HG02981 (cell line): ENCODE data around the gene RELA.
A peak's percentile ranks its signal among the peaks of the same experiment; 100 is the strongest.

Source experiments
- ATAC-seq: cut with Tn5 transposase; IDR thresholded peaks from one replicate; pipeline ENCODE4 v1.9.1; 2021; ENCODE audit warnings: mild to moderate bottlenecking, moderate library complexity; ENCODE audit not compliant: unreplicated experiment

The RELA gene

DNA sequence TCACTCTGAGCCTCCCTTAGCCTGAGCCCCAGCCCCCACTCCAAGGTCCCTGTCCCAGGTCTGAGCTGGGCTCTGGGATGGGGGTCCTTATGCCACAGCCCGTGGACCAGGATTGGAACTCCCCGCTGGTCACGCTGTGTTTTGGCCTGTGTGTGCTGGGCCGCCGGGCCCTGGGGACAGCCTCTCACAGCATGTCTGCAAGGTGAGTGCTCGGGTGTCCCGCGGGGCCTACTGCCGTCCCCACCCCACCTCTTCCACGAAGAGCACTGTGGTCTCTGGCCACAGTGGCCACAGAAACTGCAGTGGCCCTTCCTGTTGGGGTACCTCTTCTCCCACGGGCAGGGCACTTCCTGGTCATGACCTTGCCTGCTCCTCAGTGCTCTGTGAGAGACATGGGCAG is 28.3 kb downstream of the RELA start:
- ATAC-seq, result no peak

DNA sequence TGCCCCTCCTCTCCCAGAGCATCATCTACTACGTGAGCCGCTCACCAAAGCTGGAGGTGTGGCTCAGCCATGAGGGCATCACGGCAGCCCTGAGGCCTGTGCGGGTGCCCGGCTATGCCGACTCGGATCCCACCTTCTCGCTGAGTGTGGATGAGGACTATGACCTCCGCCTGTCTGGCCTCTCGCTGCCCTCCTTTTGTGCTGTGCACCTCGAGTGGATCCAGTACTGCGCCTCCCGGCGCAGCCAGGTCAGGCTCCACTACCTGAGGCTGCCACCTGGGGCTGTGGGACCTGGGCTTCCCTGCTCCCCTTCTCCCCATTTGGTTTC is 28.6 kb downstream of the RELA start:
- ATAC-seq, result no peak

DNA sequence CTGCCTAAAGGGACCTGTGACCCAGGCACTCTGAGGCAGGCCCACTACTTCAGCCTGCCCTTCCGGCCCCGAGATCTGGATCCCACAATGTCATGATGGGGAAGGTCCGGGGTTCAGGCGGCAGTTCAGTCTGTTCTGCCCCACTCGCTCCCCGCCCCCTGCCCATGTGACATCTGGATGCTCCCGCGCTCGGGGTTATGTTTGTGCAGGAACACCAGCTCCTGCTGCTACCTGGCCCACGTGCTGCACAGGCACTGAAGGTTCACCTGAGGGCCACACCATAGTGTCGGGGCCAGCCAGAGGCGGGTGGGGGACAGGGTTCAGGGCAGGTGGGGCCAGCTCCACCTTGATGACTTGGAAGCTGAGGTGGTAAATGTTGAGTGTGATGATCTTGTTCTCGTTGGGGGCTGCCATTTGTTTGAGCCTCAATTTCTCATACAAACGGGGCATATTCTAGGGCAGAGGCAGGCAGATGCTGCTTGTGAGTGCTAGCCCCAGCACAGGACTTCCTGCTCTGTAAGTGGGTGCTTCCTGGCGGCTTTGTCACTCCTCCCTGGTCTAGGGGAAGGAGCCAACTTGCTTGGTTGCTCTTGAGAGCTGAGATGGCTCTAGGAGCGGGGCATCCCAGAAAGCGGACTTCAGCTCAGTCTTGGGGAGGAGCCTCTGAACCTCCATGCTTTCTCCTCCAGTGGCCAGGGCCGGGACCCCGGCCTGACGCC is 29.2 kb downstream of the RELA start:
- no peak for ATAC-seq

DNA sequence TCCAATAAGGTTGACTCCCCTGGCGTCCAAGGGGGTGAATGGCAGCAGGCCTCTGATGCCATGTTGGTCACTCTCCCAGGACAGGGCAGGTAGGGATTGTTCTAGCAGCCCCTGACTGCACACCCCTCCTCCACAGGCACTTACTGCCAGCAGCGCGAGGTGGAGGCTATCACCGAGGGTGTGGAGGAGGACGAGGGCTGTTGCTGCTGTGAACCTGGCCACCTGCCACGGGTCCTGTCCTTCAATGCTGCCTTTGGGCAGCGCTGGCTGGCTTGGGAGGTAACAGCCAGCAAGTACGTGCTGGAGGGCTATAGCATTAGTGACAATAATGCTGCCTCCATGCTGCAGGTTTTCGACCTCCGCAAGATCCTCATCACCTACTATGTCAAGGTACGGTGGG is 32.5 kb downstream of the RELA start:
- no peak for ATAC-seq

DNA sequence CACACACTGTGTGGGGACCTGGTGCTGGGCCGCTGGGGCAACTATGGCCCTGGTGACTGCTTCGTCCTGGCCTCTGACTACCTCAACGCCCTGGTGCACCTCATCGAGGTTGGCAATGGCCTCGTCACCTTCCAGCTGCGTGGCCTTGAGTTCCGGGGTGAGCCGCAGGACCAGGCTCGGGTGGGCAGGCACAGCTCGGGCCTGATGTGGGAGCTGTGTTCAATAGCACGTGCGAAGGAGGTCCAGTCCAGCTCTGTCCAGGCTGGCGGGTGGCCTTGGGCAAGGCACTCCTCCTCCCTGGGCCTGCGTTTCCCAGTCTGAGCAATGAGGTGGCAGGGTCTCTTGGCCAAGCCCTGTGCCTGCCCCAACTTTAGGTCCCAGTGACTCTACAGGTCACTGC is 33.1 kb downstream of the RELA start:
- ATAC-seq, result no peak

DNA sequence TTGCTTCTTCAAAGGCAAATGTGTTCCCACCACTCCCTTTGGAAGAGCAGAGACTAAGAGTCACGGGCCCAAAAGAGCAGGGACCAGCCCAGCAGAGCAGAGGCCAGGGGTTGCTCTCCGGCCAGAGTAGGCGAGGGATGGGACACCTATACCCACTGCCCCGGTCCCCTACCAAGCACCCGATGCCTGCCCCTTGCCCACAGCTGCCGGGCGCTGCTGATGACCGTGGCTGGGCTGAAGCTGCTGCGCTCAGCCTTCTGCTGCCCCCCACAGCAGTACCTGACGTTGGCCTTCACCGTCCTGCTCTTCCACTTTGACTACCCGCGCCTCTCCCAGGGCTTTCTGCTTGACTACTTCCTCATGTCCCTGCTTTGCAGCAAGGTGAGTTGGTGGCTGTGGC is 35.5 kb downstream of the RELA start:
- no peak for ATAC-seq

DNA sequence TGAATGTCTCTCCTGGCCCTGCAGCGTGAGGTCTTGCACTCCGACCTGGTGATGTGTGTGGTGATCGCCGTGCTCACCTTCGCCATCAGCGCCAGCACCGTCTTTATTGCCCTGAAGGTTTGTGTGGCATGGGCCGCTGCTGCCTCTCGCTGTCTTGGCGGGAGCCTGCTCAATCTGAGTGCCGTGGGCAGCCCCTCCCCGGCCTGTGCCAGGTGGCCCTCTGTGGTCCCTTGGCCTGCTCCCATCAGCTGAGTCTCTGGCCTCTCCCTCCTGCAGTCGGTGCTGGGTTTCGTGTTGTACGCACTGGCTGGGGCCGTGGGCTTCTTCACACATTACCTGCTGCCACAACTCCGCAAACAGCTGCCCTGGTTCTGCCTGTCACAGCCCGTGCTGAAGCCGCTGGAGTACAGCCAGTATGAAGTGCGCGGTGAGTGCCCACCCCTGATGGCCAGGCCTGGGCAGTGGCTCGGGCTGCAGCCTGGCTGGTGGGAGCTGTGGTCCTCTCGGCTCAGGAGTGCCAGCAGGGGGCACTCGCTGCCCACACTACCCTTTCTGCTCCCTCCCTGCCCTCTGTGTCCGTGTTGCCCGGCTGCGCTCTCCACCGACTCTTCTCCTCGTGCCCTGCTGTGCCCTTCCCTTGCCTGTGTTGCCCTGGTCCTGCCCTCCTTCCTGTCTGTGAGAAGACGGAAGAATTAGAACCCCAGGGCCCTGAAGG is 36.9 kb downstream of the RELA start:
- ATAC-seq, result no peak

DNA sequence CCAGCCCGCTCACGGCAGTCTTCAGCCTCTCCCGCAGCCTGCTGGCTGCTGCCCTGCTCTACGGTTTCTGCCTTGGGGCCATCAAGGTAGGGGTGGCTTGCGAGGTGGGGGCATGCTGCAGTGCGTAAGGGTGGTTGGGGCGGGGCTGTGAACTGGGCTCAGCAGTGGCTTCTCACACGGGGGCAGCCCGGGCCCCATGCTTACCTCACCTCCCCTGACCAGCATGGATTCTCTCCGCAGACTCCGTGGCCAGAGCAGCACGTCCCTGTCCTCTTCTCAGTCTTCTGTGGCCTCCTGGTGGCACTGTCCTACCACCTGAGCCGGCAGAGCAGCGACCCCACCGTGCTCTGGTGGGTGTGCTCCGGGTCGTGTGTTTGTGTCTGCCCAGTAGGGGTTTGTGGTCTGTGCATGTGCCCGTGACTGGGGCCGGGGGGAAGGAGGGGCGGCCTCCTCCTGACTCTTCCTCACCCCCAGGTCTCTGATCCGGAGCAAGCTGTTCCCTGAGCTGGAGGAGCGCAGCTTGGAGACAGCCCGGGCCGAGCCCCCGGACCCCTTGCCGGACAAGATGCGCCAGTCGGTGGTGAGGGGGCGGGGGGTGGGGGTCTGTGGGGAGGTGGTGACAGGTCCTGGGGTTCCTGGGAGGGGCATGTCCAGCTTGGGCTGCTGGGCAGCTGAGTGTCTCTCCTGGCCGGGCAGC is 37.6 kb downstream of the RELA start:
- ATAC-seq, result no peak

DNA sequence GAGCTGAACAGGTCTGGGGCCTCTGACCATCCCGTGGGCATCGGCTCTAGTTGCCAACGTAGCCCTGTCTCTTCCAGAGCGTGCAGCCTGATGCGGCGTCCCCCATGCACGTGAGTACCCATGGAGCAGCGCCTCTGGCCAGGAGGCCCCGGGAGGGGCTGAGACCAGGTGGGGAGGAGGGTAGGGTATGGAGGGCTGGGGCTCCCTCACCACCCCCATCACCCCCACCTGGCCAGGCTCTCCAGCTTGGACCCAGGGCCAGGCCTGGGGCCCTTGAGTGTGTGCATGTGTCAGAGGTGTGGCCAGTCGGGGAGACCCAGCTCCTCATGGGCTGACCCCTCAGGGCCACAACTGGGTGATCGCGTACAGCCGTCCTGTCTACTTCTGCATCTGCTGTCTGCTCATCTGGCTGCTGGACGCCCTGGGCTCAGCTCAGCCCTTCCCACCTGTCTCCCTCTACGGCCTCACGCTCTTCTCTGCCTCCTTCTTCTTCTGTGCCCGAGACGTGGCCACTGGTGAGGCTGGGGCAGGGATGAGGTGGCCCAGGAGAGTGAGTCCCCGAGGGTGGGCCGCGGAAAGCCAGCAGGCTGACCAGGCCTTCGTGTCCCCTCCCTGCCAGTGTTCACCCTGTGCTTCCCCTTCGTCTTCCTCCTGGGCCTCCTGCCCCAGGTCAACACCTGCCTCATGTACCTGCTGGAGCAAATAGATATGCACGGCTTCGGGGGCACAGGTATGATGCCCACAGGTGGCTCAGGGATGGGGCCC is 38.7 kb downstream of the RELA start:
- ATAC-seq, result no peak

DNA sequence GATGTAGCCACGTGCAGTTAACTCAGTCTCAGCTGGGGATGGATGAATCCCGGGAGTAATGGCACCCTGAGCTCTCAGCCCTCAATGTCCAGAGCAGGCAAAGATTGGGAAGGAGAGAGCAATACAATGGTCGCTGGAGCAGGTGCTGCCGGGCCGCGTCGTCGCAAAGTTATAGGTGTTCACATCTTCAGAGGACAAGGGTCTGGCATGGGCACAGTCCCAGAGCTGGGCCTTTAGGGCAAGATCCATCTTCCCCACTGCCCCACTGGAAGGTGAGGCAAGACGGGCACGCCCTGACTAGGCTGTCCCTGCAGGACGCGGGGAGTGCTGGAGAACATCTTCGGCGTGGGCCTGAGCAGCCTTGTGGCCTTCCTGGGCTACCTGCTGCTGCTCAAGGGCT is 39.5 kb downstream of the RELA start:
- no peak for ATAC-seq

DNA sequence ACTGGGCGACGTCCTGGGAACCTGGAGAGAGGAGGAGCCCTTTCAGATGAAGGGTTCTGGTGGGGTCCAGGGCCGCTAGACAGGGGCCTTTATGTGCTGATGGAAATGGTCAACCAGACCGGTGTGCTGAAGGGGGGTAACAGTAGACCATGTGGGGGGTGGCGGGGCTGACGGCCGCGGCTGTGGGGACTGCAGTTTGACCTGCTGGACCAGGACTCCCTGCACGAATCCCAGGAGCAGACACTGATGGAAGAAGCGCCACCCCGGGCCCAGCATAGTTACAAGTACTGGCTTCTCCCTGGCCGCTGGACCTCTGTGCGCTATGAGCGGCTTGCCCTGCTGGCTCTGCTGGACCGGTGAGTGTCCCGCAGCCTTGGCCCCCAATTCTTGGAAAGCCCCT is 40.7 kb downstream of the RELA start:
- ATAC-seq, result no peak

DNA sequence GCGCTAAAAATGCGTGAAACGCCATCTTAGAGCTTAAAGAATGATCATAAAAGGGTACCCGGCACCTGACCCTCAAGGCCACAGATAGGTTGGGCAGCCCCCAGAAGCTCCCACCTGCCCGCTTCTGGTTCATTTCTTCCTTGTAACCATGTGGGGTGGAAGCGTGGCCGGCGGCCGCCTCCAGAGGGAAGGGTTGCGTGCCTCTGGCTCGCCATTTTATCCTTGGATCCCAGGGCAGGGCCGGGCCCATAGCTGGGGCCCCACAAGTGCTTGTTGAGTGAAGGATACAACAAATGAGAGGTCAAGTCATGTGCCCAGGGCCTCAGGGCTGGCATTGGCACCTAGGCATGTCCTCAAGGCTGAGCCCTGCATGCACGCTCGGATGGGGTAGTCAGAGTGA is 41.3 kb downstream of the RELA start:
- no peak for ATAC-seq

DNA sequence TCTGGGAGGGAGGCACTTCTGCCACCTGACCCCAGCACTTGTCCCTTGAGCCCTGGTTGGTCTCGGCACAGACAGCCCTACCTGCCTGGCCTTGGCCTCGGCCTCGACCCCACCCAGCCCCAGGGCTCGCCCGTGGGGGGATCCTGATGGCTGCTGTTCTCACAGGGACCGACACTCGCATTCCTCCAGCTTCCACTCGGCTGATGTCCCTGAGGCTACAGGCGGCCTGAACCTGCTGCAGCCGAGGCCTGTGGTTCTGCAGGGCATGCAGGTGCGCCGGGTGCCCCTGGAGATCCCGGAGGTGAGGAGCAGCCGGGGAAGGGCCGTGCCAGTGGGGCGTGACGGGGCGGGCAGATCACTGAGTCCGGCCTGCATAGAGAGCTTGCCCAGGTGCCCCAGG is 42.0 kb downstream of the RELA start:
- no peak for ATAC-seq

DNA sequence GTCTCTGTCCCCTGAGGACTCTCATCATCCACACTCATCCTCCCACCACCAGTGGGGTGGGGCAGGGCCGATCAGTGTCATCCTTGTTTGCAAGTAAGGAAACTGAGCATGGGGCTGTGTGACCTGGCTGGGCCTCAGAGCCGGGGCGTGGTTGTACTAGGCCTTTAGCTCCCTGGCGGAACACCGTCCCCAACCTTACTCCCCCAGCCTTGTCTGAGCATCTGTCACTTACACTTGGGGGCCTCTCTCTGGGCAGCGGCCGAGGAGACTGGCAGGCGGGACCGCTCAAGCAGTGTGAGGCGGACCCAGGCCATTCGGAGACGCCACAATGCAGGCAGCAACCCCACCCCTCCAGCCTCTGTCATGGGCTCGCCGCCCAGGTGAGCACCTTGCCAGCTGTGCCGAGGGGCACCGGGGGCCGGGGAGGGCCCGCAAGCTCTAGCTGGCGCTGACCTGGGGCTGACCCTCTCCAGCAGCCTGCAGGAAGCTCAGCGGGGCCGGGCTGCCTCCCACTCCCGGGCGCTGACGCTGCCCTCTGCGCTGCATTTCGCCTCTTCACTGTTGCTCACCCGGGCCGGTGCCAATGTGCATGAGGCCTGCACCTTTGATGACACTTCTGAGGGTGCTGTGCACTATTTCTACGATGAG is 43.3 kb downstream of the RELA start:
- ATAC-seq, result no peak

DNA sequence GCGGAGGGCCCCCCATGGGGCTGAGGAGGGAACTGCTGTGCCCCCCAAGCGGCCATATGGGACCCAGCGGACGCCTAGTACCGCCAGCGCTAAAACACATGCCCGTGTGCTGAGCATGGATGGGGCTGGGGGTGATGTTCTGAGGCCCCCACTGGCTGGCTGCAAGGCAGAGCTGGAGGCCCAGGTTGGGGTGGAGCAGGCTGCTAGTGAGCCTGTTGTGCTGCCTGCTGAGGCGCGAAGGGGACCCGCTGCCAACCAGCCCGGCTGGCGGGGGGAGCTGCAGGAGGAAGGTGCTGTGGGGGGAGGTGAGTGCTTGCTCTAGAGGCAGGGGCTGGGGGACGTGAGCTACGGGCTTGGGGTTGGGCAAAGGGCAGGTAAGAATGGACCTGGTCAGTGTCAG is 44.0 kb downstream of the RELA start:
- no peak for ATAC-seq

DNA sequence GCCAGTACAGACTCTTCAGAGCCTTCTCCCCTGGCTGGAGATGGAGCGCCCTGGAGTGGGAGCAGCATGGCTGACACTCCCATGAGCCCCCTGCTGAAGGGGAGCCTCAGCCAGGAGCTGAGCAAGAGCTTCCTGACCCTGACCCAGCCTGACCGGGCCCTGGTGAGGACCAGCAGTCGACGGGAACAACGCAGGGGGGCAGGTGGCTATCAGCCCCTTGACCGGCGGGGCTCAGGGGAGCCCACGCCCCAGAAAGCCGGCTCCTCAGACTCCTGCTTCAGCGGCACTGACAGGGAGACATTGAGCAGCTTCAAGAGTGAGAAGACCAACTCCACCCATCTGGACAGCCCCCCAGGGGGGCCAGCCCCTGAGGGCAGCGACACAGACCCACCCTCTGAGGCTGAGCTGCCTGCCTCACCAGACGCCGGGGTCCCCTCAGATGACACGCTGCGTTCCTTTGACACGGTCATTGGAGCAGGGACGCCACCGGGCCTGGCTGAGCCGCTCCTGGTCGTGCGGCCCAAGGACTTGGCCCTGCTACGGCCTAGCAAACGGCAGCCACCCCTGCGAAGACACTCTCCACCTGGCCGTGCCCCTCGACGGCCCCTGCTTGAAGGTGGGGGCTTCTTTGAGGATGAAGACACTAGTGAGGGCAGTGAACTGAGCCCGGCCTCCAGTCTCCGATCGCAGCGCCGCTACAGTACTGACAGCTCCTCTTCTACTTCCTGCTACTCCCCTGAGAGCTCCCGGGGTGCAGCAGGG is 44.5 kb downstream of the RELA start:
- no peak for ATAC-seq

DNA sequence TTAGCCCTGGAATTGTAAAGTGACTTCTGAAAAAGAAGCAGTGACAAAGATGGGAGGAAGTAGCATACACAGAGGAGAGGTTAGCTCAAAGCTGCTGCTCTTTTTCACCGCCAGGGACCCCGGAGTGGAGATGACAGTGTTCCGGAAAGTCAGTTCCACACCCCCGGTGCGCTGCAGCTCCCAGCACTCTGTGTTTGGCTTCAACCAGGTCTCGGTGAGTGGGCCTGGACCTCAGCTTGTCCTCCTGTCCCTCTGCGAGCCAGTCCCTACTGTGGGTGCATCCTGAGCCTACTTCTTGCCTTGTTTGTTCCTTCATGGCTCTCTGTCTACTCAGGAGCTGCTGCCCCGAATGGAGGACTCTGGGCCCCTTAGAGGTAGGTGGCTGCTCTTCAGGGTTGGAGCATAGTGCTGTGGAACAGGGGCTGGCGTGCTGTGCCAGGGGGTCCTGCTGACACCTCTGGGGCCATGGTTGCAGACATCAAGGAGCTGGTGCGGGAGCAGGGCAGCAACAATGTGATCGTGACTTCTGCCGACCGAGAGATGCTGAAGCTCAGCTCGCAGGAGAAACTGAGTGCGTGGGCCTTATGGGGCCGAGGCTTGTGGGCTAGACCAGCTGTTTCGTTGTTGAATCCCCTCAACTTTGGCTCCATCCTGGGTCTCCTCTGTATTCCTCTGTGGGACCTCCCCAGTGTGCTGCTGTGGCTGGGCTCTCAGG is 45.4 kb downstream of the RELA start:
- no peak for ATAC-seq

DNA sequence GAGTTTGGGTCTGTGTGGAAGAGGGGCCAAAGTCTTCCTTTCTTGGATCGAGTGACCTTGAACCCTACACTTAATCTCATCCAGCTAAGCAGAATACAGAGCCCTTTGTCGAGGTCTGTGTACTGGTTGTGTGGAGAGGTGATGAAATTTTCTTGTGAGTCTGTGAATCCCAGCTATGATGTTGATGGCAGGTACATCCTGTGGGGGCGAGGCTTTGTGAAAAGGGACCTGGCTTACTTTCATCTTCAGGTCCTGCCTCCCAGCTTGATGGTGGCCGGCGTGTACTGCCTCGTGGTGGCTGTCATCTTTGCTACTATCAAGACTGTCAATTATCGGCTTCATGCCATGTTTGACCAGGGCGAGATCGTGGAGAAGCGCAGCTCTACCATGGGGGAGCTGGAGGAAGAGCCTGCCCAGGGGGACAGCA is 46.1 kb downstream of the RELA start:
- no peak for ATAC-seq

DNA sequence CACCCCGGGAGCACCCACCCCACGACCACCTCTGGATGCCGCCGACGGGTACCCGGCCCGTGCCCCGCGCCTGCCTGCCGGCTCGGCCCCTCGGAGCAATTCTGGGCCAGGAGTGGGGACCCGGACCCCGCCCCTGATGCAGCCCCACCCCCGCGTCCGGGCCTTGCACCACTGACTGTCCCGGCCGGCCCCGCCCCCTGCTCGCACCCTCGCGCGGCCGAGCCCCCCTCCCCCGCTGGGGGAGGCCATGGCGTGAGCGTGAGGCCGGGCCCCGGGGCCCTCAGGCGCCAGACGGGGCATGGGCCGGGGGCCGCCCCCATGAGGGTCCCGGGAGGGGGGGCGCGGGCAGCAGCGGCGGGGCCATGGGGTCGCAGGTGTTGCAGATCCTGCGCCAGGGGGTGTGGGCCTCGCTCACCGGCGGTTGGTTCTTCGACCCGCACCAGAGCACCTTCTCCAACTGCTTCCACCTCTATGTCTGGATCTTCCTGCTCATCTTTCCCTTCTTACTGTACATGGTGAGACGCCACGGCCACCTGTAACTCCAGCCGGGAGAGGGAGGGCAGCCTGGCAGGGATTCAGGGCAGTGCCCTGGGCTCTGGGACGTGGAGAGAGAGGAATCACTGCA is 46.7 kb downstream of the RELA start:
- peak; percentile 0 for ATAC-seq
